GM19023 (cell line): ENCODE results near the gene RAB24.
"Not testable (repeated sequence)": the region's sequence is repeated elsewhere in the genome, so short reads cannot be mapped to it uniquely, and the experiment has no call there.

Experiments used
- ATAC-seq: cut with Tn5 transposase; IDR thresholded peaks from one replicate; pipeline ENCODE4 v1.9.1; 2021; ENCODE audit warnings: mild to moderate bottlenecking, moderate library complexity; ENCODE audit not compliant: unreplicated experiment

The RAB24 gene

GRCh38 chr5:177311723-177312648, 8.5 kb upstream of the RAB24 start, which contains the start of gene MXD3:
Gene MXD3, minus strand, starts transcription at chr5:177311898. Its CDS starts 68 bp downstream, at chr5:177311830.
- ATAC-seq, result peak; percentile 82

GRCh38 chr5:177311392-177311722, 7.8 kb upstream of the RAB24 start:
- no peak for ATAC-seq

DNA sequence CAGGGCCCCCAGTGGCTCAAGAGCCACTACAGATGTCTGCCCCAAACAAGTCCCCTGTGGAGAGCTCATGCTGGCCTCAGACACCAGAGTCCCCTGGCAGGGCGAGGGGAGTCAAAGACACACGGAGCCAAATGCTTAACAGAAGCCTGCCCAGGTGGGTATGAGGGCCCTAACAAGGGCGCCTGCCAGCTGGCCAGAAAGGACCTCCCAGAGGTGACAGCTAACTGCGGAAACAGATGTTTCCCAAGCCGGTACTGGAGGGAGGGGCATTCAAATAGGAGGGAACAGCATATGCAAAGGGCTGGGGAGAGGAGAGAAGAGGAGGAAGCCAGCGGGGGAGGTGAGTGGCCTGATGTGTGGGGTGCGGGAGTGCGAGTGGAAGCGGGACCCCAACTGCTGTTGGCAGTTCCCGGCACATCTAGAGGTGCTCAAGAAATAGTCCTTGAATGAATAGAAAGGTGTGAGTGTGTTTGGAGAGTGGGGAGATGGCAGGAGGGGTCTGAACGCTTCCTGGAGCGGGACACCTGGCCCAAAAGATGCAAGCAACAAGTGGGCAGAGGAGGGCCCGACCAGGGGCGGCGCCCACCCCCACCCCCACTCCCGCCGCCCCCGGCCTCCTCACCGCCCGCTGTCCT, 7.4 kb upstream of the RAB24 start:
- ATAC-seq, result no peak

DNA sequence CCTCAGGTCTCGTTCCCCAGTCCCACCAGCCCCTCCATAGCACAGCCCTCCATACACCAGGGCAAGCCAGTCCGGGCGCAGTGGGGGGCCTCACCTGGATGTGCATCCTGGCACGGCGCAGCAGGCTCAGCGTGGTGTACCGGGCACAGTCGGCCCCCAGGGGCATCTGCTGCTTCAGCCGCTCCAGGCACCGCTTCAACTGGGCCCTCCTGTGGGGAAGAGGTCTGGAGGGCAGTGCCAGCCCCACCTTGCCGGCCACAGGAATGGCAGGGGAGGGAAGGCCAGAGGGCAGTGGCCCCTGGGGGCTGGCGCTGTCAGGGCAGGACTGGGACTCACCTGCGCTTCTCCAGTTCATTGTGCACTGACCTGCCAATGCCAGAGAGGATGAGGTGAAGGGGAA, 6.8 kb upstream of the RAB24 start:
- ATAC-seq, result no peak

GRCh38 chr5:177309351-177310191, 6.1 kb upstream of the RAB24 start:
- ATAC-seq, result no peak

DNA sequence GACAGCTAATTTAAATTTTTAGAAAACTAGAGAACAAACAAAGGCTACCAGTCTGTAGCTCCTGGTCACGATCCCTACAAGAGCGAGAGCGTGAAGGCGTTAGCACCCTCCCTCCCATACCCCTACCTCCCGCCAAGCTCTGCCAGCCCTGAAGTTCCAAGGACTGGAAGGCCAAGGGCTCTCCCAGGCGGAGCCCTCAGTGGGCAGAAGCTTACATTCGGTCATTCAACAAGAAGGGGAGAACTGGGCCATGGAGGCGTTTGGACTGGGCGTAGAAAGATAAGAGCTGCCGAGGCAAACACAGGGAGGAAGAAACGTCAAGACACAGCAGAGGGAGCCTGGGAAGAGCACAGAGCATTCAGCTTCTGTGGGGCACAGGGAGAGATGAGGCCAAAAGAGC, 5.2 kb upstream of the RAB24 start:
- no peak for ATAC-seq

GRCh38 chr5:177307544-177308363, 4.2 kb upstream of the RAB24 start:
- no peak for ATAC-seq

GRCh38 chr5:177306674-177307543, 3.4 kb upstream of the RAB24 start:
- no peak for ATAC-seq

- ATAC-seq, result not testable (repeated sequence)
Observed at GRCh38 chr5:177306103-177306640, 2.7 kb upstream of the RAB24 start.

DNA sequence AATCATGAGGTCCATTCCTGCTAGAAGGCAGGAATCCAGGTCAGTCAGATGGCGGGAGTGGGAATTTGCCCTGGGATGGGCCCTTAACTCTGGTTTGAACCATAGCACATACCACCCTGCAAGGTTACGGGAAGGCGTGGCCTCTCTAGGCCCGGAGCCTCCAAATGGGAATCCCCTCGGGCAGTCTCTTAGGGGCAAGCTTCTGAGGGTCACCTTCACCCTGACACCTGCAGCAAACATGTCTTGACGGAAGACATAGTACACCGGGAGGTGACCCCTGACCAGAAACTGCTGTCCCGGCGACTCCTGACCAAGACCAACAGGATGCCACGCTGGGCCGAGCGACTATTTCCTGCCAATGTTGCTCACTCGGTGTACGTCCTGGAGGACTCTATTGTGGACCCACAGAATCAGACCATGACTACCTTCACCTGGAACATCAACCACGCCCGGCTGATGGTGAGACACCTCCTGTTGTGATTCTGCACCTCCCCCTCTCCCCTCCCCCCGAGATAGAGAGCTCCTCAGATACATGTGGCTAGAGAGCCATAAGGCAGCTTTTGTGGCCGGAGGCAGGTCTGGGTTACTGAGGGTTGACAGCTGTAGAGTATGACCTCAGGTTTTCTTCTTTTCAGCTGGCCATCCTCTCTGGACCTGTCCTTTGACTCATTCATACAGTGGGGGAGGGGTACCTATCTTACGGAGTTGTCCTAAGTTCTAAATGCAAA, 1.0 kb upstream of the RAB24 start:
- ATAC-seq, result no peak

GRCh38 chr5:177303925-177304391, 439 bp upstream of the RAB24 start:
- ATAC-seq, result peak; percentile 4

DNA sequence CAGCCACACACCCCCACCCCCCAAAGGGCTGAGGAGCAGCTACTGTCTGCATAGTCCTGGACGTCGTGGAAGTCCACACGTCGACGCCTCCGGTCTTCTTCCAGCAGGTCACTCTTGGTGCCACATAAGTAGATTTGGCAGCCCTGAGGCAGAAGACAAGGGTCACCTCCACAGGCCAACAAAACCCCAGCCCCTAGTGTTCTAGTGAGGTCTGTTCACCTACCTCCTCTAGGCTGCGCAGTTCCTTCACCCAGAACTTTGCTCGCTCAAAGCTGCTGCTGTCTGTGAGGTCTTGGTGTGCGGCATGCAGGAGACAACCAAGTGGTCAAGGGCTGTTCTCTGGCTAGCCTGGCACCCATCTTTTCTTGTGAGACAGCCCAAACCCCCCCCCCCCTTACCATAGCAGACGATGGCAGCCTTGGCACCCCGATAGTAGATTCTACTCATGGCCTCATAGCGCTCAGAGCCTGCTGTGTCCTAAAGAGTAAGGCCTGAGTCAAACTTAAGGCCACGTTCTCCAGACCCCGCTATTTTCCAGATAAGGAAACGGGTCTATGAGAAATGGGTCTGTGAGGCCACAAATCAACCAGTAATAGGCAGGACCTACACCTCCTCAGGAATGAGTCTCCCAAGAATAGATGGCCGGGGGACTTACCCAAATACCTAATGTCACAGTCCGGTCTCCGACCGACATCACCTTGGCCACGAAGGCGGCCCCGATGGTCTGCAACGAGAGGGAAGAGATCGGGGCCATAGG, 987 bp downstream of the RAB24 start:
- ATAC-seq, result no peak

DNA sequence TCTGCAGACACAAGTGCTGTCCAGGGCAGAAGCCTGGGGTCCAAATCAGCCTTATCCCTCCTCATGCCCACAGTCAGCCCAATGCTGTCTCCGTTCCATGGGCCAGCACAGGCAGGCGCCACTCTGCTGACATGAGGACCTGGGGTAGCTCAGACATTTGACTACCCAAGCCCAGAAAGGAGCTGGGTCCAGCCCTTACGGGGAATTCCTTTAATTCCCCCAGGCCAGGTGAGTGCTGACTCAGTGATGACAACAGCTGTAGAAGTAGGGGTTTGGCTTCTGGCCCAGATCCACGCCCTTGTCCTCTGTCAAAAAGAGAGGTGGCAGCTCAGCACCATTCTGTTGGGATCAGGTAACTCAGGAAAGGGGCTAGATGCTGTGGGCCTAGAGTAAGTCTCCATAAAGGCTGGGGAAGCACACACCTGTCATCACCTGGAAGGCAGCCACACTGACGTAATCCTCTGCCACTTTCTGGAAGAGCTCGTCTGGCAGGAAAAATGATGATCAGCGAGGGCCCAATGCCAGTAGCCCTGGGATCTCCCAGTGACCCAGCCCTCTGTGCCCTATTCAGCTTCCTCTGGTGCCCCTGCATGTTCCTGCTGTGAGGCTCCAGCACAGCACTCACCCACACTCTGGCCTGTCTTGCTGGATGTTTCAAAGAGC, 1.9 kb downstream of the RAB24 start:
- no peak for ATAC-seq

- no peak for ATAC-seq
Observed at GRCh38 chr5:177300951-177301350, 2.6 kb downstream of the RAB24 start.

DNA sequence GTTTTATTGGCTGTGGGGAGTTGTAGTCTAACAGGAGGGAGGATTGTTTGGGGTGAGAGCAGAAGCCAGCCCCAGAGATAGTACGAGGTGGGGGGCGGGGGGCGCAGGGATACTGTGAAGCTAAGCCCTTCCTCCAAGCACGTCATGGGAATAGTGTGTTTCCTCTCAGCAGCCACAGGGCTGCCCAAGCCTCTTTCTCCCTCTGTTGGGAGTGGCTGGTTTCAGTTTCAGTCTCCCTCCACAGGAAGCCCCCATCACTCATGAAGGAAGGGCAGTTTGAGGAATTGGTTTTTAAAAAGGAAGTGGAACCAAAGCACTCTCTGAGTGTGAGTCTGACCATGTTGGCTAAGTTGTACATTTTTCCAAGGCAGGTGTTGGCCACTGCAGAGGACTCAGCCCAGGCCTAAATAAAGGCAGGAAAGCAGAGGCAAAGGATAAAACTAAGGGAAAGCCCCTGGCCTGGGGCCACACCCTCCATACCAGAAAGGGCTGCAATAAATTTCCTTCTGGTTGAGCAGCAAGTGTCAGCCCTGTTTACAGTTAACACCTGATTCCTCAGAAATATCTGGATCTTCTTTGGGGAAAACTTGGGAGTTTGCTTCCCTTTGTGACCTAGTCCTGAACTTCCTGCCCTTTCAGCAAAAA, 3.2 kb downstream of the RAB24 start:
- no peak for ATAC-seq

GRCh38 chr5:177299697-177300096, 3.8 kb downstream of the RAB24 start:
- ATAC-seq, result no peak

DNA sequence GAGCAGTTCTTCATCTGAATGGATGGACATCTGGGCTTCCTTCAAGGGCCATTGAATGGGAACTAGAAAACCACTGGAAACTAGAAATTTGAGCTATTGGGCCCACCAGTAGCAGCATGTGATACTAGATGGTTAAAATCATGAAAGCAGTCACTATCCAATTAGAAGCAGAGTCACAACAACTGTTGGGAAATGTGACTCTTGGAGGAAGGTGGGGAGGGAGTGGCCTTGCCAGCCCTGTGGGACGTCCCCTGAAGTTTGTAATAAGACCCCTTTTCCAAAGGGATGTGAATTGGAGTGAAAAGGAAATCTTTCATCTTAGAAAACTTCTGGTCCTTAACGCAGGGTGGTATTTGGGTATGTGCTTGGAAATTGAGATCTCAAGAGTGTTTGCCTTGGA, 5.6 kb downstream of the RAB24 start:
- no peak for ATAC-seq
